ENCODE results near the gene NEK7.

DNA sequence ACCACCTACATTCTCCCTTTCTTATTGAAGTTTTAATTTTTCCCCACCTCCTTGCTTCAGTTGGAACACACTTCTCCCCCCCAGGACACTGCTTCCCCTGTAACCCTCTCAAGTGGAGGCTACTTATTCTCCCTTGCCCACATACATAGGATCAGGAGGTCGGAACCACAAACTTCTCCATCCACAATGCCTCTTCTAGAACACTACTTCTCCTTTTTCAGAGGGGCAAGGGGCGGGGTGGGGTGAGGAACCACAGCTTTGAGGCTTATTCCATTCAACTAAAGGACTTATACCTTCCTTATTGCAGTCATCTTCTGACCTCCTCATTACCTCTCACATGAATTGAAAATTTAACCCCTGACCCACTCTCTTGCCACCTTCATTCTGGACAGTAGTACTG, 81.3 kb downstream of the NEK7 start:
- TF ChIP-seq, protein P1, sequence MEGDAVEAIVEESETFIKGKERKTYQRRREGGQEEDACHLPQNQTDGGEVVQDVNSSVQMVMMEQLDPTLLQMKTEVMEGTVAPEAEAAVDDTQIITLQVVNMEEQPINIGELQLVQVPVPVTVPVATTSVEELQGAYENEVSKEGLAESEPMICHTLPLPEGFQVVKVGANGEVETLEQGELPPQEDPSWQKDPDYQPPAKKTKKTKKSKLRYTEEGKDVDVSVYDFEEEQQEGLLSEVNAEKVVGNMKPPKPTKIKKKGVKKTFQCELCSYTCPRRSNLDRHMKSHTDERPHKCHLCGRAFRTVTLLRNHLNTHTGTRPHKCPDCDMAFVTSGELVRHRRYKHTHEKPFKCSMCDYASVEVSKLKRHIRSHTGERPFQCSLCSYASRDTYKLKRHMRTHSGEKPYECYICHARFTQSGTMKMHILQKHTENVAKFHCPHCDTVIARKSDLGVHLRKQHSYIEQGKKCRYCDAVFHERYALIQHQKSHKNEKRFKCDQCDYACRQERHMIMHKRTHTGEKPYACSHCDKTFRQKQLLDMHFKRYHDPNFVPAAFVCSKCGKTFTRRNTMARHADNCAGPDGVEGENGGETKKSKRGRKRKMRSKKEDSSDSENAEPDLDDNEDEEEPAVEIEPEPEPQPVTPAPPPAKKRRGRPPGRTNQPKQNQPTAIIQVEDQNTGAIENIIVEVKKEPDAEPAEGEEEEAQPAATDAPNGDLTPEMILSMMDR (IDR thresholded peaks at IDR 0.05), result no peak
- no peak for TF ChIP-seq ZFX (IDR thresholded peaks at IDR 0.05; ENCODE audit: borderline replicate concordance)
